H1 (cell line): ENCODE measurements around the gene COL5A1. TPM values are rescaled to one million over a fixed set of nuclear protein-coding genes. Genes with fewer than 3 reads are reported as not detected.

ENCODE experiments used
- CTCF ChIA-PET: fragments of 300-600 bp; sonication (Branson Sonifier 250); formaldehyde crosslinking; loops from one replicate; lab custom pipeline; 2021; ENCODE audit not compliant: partially characterized antibody; lab: Charles Lee
- POLR2A ChIA-PET: fragments of 300-600 bp; sonication (Branson Sonifier 250); formaldehyde crosslinking; loops from one replicate; lab custom pipeline; 2021; ENCODE audit warnings: inconsistent platforms; ENCODE audit not compliant: partially characterized antibody; lab: Charles Lee
- DNase-seq, 2 experiments: peaks; one replicate each; pipeline versions ENCODE4 v3.0.0 to v3.0.0-alpha.2; 2010 to 2022; ENCODE audit warnings: low spot score in 2 of 2, low read depth in 1 of 2, mixed read lengths in 1 of 2
- FAIRE-seq: peaks from 2 replicates; lab custom pipeline; 2011; peaks lifted over from hg19 to GRCh38; lab: Jason Lieb, UNC
- H2AFZ ChIP-seq: 2 replicates; pipeline ENCODE4 v1.8.1; 2012; ENCODE audit warnings: low read length, inconsistent platforms
- H2AK5ac ChIP-seq: 2 replicates; pipeline ENCODE4 v1.6.1; 2013; ENCODE audit warnings: low read depth, low read length
- H2BK120ac ChIP-seq: replicated peaks from 2 replicates; pipeline ENCODE3; 2013; ENCODE audit warnings: low read depth, low read length, inconsistent platforms
- H2BK12ac ChIP-seq: 2 replicates; pipeline ENCODE4 v1.6.1; 2013; ENCODE audit warnings: low read depth, low read length
- H2BK15ac ChIP-seq: 2 replicates; pipeline ENCODE4 v1.6.1; 2013; ENCODE audit warnings: low read length
- H2BK20ac ChIP-seq: 2 replicates; pipeline ENCODE4 v1.6.1; 2013; ENCODE audit warnings: low read length
- H2BK5ac ChIP-seq: 2 replicates; pipeline ENCODE4 v1.6.1; 2013; ENCODE audit warnings: low read depth, low read length
- H3K14ac ChIP-seq: 2 replicates; pipeline ENCODE4 v1.6.1; 2013; ENCODE audit warnings: inconsistent platforms; ENCODE audit not compliant: insufficient read length
- H3K18ac ChIP-seq: 2 replicates; pipeline ENCODE4 v1.6.1; 2013; ENCODE audit warnings: low read length; ENCODE audit errors: extremely low read depth
- H3K23ac ChIP-seq: 2 replicates; pipeline ENCODE4 v1.6.1; 2013; ENCODE audit warnings: inconsistent platforms; ENCODE audit not compliant: insufficient read length
- H3K23me2 ChIP-seq: 2 replicates; pipeline ENCODE4 v1.6.1; 2013; ENCODE audit warnings: low read depth, low read length
- H3K27ac ChIP-seq: 2 replicates; pipeline ENCODE4 v1.6.1; 2011; ENCODE audit warnings: low read depth, low read length, inconsistent platforms
- H3K27me3 ChIP-seq, 4 experiments: replicated peaks in 1 of 4; 1 replicate in 1 of 4; 2 replicates in 3 of 4; pipeline versions ENCODE4 v1.6.1 to v1.8.1; 2011 to 2013; ENCODE audit warnings: low read length in 3 of 4, mild to moderate bottlenecking in 3 of 4, inconsistent platforms in 2 of 4, mixed read lengths in 2 of 4, moderate library complexity in 1 of 4; ENCODE audit not compliant: control insufficient read depth in 3 of 4, insufficient read depth in 3 of 4; ENCODE audit errors: extremely low read depth in 1 of 4
- H3K36me3 ChIP-seq, 4 experiments: 2 replicates each; pipeline versions ENCODE4 v1.6.1 to v1.8.1; 2011 to 2013; ENCODE audit warnings: mild to moderate bottlenecking in 4 of 4, low read length in 3 of 4, moderate library complexity in 2 of 4, control low read depth in 1 of 4, inconsistent platforms in 1 of 4; ENCODE audit not compliant: insufficient read depth in 4 of 4, control insufficient read depth in 2 of 4
- H3K4ac ChIP-seq: replicated peaks from 2 replicates; pipeline ENCODE3; 2013; ENCODE audit warnings: low read length, low read depth, mixed read lengths, inconsistent platforms; ENCODE audit not compliant: insufficient read length
- H3K4me1 ChIP-seq, 4 experiments: replicated peaks in 1 of 4; 1 replicate in 1 of 4; 2 replicates in 3 of 4; pipeline versions ENCODE4 v1.6.1 to v1.8.1; 2011 to 2013; ENCODE audit warnings: low read length in 3 of 4, inconsistent platforms in 2 of 4, mixed read lengths in 1 of 4; ENCODE audit not compliant: insufficient read depth in 4 of 4, control insufficient read depth in 3 of 4
- H3K4me2 ChIP-seq, 2 experiments: 2 replicates each; pipeline versions ENCODE4 v1.6.1 to v1.8.1; 2011 to 2013; ENCODE audit warnings: low read depth in 2 of 2, low read length in 2 of 2, control low read depth in 1 of 2, inconsistent platforms in 1 of 2, mild to moderate bottlenecking in 1 of 2; ENCODE audit not compliant: insufficient read depth in 1 of 2
- H3K4me3 ChIP-seq, 4 experiments: fragments of 200-600, 300-600 bp in 1 of 4; sonication (generic), shearing (Covaris generic), sonication (Bioruptor Twin) in 1 of 4; 2 replicates each; pipeline versions ENCODE4 v1.5.1 to v1.8.1; 2011 to 2016; ENCODE audit warnings: low read length in 4 of 4, low read depth in 3 of 4, control low read depth in 2 of 4, inconsistent platforms in 2 of 4, mild to moderate bottlenecking in 2 of 4, mixed read lengths in 1 of 4, moderate library complexity in 1 of 4; ENCODE audit not compliant: insufficient read depth in 2 of 4; ENCODE audit errors: extremely low read depth in 1 of 4
- H3K56ac ChIP-seq: replicated peaks from 2 replicates; pipeline ENCODE3; 2013; ENCODE audit warnings: low read depth, mild to moderate bottlenecking, mixed read lengths, low read length, inconsistent platforms; ENCODE audit not compliant: insufficient read length
- H3K79me1 ChIP-seq: 2 replicates; pipeline ENCODE4 v1.6.1; 2013; ENCODE audit warnings: low read depth, low read length, control low read depth
- H3K79me2 ChIP-seq, 2 experiments: 2 replicates each; pipeline versions ENCODE4 v1.6.1 to v1.8.1; 2012 to 2013; ENCODE audit warnings: low read length in 2 of 2, mild to moderate bottlenecking in 2 of 2, inconsistent platforms in 1 of 2; ENCODE audit not compliant: insufficient read depth in 2 of 2, control insufficient read depth in 1 of 2
- H3K9ac ChIP-seq, 4 experiments: replicated peaks in 1 of 4; 1 replicate in 1 of 4; 2 replicates in 3 of 4; pipeline versions ENCODE4 v1.6.1 to v1.8.1; 2011 to 2013; ENCODE audit warnings: low read depth in 3 of 4, low read length in 3 of 4, control low read depth in 2 of 4, mild to moderate bottlenecking in 2 of 4, moderate library complexity in 2 of 4, inconsistent platforms in 1 of 4; ENCODE audit errors: extremely low read depth in 1 of 4
- H3K9me3 ChIP-seq, 2 experiments: 2 replicates each; pipeline versions ENCODE4 v1.6.1 to v1.8.1; 2012 to 2013; ENCODE audit warnings: mild to moderate bottlenecking in 2 of 2, moderate library complexity in 2 of 2, control low read depth in 1 of 2, inconsistent platforms in 1 of 2, low read depth in 1 of 2, low read length in 1 of 2, mixed read lengths in 1 of 2; ENCODE audit not compliant: insufficient read depth in 2 of 2
- H4K20me1 ChIP-seq, 2 experiments: replicated peaks in 1 of 2; 2 replicates each; pipeline versions ENCODE3 to v1.8.1; 2011 to 2013; ENCODE audit warnings: inconsistent platforms in 2 of 2, low read length in 2 of 2, mild to moderate bottlenecking in 1 of 2; ENCODE audit not compliant: insufficient read depth in 2 of 2, control insufficient read depth in 1 of 2
- H4K5ac ChIP-seq: 2 replicates; pipeline ENCODE4 v1.6.1; 2013; ENCODE audit warnings: low read length, low read depth, mixed read lengths, inconsistent platforms; ENCODE audit not compliant: insufficient read length
- H4K8ac ChIP-seq: 2 replicates; pipeline ENCODE4 v1.8.0; 2013; ENCODE audit warnings: mild to moderate bottlenecking, moderate library complexity, low read length, inconsistent platforms; ENCODE audit not compliant: insufficient read depth; ENCODE audit errors: extremely low read depth
- H4K91ac ChIP-seq: replicated peaks from 2 replicates; pipeline ENCODE3; 2013; ENCODE audit warnings: low read length, mixed read lengths, inconsistent platforms; ENCODE audit not compliant: insufficient read length
- ASH2L ChIP-seq: fragments of 200-600, 300-600 bp; sonication (generic); IDR thresholded peaks from one replicate; pipeline ENCODE4 v1.7.1; 2017; ENCODE audit warnings: low read length
- CTBP2 ChIP-seq: IDR thresholded peaks from 2 replicates; pipeline ENCODE4 v1.7.0; 2011; ENCODE audit warnings: borderline replicate concordance, mild to moderate bottlenecking, moderate library complexity, mixed read lengths, low read length; ENCODE audit not compliant: insufficient read depth, insufficient read length
- JUN ChIP-seq: IDR thresholded peaks from 2 replicates; pipeline ENCODE4 v1.6.1; 2011; ENCODE audit warnings: low read depth, mild to moderate bottlenecking, improper control_type of control experiment, low read length
- MAFK ChIP-seq: IDR thresholded peaks from 2 replicates; pipeline ENCODE4 v1.6.1; 2012; ENCODE audit warnings: low read depth, mild to moderate bottlenecking, improper control_type of control experiment, low read length
- NANOG ChIP-seq: IDR thresholded peaks from 2 replicates; pipeline ENCODE4 v1.6.1; 2011; ENCODE audit warnings: low read length, low read depth, mild to moderate bottlenecking, inconsistent platforms; ENCODE audit not compliant: insufficient read depth, poor library complexity, severe bottlenecking
- POU5F1 ChIP-seq: IDR thresholded peaks from 2 replicates; pipeline ENCODE4 v1.6.1; 2011; ENCODE audit warnings: low read depth, mild to moderate bottlenecking, low read length, moderate library complexity
- RAD21 ChIP-seq, 2 experiments: IDR thresholded peaks in 1 of 2; conservative IDR thresholded peaks in 1 of 2; 2 replicates each; pipeline ENCODE4 v1.6.1; 2011; ENCODE audit warnings: low read depth in 2 of 2, low read length in 2 of 2, improper control_type of control experiment in 1 of 2, inconsistent platforms in 1 of 2, mild to moderate bottlenecking in 1 of 2, moderate library complexity in 1 of 2
- RFX5 ChIP-seq: IDR thresholded peaks from 2 replicates; pipeline ENCODE4 v1.6.1; 2011; ENCODE audit warnings: low read depth, low read length, improper control_type of control experiment, borderline replicate concordance
- RXRA ChIP-seq: IDR thresholded peaks from 2 replicates; pipeline ENCODE4 v1.6.1; 2011; ENCODE audit warnings: low read depth, mild to moderate bottlenecking, low read length, moderate library complexity; ENCODE audit not compliant: insufficient read depth
- SIN3A ChIP-seq, 2 experiments: IDR thresholded peaks in 1 of 2; conservative IDR thresholded peaks in 1 of 2; 2 replicates each; pipeline ENCODE4 v1.6.1; 2011 to 2012; ENCODE audit warnings: low read length in 2 of 2, improper control_type of control experiment in 1 of 2, low read depth in 1 of 2, mild to moderate bottlenecking in 1 of 2
- YY1 ChIP-seq: IDR thresholded peaks from 2 replicates; pipeline ENCODE4 v1.6.1; 2011; ENCODE audit warnings: low read depth, mild to moderate bottlenecking, low read length
- ZNF274 ChIP-seq: IDR thresholded peaks from 2 replicates; pipeline ENCODE4 v1.7.0; 2012; ENCODE audit warnings: low read length, borderline replicate concordance; ENCODE audit errors: extremely low read depth
- WGBS, 2 experiments: shearing (Covaris generic) in 1 of 2; methylation state at CpG; one replicate each; pipeline versions ENCODE4 v1.1.6 to v1.1.7; 2013 to 2015; ENCODE audit warnings: low lambda C conversion rate in 2 of 2, mixed read lengths in 2 of 2, inconsistent platforms in 1 of 2, low coverage in 1 of 2, missing lambda C conversion rate in 1 of 2; ENCODE audit not compliant: insufficient replicate concordance in 2 of 2, insufficient coverage in 1 of 2, insufficient read length in 1 of 2; ENCODE audit errors: extremely low coverage in 1 of 2, missing lambda C conversion rate in 1 of 2; 5-methylcytosine and 5-hydroxymethylcytosine counted together
- polyA plus RNA-seq, 7 experiments: library from polyadenylated mRNA; depleted of rRNA in 3 of 7; stranded (reverse) in 5 of 7; unstranded in 2 of 7; fragments of >200 nt in 5 of 7; fragments of 200-250 nt in 2 of 7; gene quantifications; 1 replicate in 5 of 7; 2 replicates in 1 of 7; 4 replicates in 1 of 7; pipeline versions ENCODE4 v1.2.1 to v1.2.3, GENCODE V29; 2011 to 2013; ENCODE audit warnings: missing spikeins in 2 of 7, mixed read lengths in 2 of 7
- total RNA-seq: library from RNA; stranded (reverse); fragmentation: NEBNext Ultra II Directional; extraction: Animal tissue kit (Norgen Biotek cat#: 25700); gene quantifications from 2 replicates; pipeline ENCODE4 v1.2.1, GENCODE V29; 2021

COL5A1 gene
- total and polyA plus RNA-seq, 2 of the 8 experiments (the other 6 are each of a cell fraction or from before 2014, with no cell fraction given): 3.8 to 12.0 TPM

DNA sequence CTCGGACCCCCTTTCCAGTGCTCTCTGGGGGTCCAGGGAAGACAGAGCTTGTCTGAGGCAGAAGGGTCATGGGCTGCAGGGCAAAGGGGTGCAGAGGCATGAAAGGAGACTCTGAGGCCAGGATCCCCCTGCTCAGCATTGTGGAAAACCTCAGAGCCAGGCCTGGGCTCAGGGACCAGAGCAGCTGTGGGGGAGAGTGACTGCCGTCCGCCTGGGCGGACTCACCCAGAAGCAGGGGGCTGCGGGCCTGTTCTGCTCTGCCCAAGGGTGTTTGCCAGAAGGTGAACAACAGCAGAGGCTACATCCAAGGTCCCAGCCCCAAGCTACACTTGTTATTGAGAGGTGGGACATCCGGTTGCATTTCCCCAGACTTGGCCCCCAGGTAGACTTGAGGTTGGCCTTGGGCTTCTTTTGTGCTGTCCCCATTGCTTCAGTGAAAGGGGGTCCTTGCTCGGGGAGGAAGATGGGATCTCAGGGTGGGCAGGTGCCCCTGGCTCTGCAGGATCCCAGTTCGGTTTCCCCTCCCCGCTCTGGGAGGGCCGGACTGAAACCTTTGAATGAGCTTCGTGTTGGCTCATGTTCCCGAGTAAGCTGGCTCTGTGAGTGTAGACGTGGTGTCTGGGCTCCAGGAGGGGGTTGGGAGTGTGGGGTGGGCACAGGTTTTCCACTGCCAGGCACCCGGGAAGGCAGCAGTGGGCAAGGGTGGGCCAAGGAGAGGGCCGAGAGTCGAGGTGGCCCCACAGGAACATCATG is 92.1 kb downstream of the COL5A1 start:
- Histone ChIP-seq H3K4ac (no peak overlapping the region), H2AFZ (no peak overlapping the region), H3K4me2 (no peak overlapping the region), H3K79me1 (no peaks in the 10 kb centered on the region), H4K5ac (no peak overlapping the region), H3K23ac (no peak overlapping the region), H3K18ac (no peak overlapping the region), H3K14ac (no peak overlapping the region), H3K4me1 (peaks cover 0 to 3% (median 0%) of the 10 kb centered on the region in 4 experiments; a peak in 1 of 7 replicates), H3K36me3 (no peaks in the 10 kb centered on the region), H2BK15ac (no peak overlapping the region), H4K91ac (no peak overlapping the region), H3K56ac (no peak overlapping the region), H4K8ac (peak overlapping the region; percentile 25; the same call in 1 of the 2 replicates), H3K9me3 (peaks cover 0 to 8% of the 10 kb centered on the region in 2 experiments; a peak in 1 of 4 replicates), H2BK12ac (no peak overlapping the region), H2AK5ac (no peak overlapping the region), H4K20me1 (peaks cover 0 to 4% of the 10 kb centered on the region in 2 experiments), H3K27me3 (no peaks in the 10 kb centered on the region), H3K23me2 (no peaks in the 10 kb centered on the region), H3K27ac (no peak overlapping the region), H3K79me2 (no peaks in the 10 kb centered on the region), H2BK120ac (no peak overlapping the region), H2BK5ac (no peak overlapping the region), H3K9ac (no peak overlapping the region), H3K4me3 (no peak overlapping the region), H2BK20ac (no peak overlapping the region)
- 91% methylated on average over 15 of the region's 16 CpGs; no CpG with 5 or more reads in 1 of the 2 experiments for WGBS, 2 experiments
- no peak for DNase-seq
- ChIA-PET POLR2A (no interaction called here), CTCF (interaction anchor here (0.6 to 2.2 kb wide), 6 partner anchors 10 to 565 kb away, joined by 3 to 9 read pairs (median 3); no protein-coding TSS in a partner anchor)
- no peak for FAIRE-seq
- TF ChIP-seq RFX5 (no peak), NANOG (no peak), YY1 (no peak), SIN3A (conservative IDR thresholded peaks at IDR 0.05 in 1 of 2, IDR thresholded peaks at IDR 0.05 in 1 of 2; ENCODE audit: low read depth in 1 of 2, low read length in 2 of 2) (no peak), POU5F1 (no peak), RAD21 (IDR thresholded peaks at IDR 0.05 in 1 of 2, conservative IDR thresholded peaks at IDR 0.05 in 1 of 2; ENCODE audit: low read depth in 2 of 2, low read length in 2 of 2) (no peak), JUN (no peak), ASH2L (no peak), MAFK (no peak), CTBP2 (no peak), ZNF274 (no peak), RXRA (no peak)
